SU-DHL-6 (cell line): ENCODE measurements around the gene DCTN1.

Experiments
- H2AFZ ChIP-seq: fragments of 200-600 bp; sonication (generic); 2 replicates; pipeline ENCODE4 v1.6.1; 2014; ENCODE audit warnings: low read depth, mild to moderate bottlenecking, moderate library complexity, mixed read lengths, antibody characterized with exemption, low read length; ENCODE audit not compliant: severe bottlenecking
- H3F3A ChIP-seq: fragments of 200-600 bp; shearing (Covaris generic); 2 replicates; pipeline ENCODE4 v1.6.0; 2016; ENCODE audit warnings: antibody characterized with exemption, mild to moderate bottlenecking; ENCODE audit not compliant: insufficient read depth
- H3K27ac ChIP-seq: fragments of 200-600 bp; sonication (generic); 2 replicates; pipeline ENCODE4 v1.5.1; 2016; ENCODE audit warnings: low read depth, mild to moderate bottlenecking, low read length, moderate library complexity, mixed read lengths
- H3K27me3 ChIP-seq: fragments of 200-600 bp; sonication (generic), shearing (Covaris generic); 2 replicates; pipeline ENCODE4 v1.6.0; 2014; ENCODE audit warnings: mild to moderate bottlenecking, low read length
- H3K36me3 ChIP-seq: fragments of 200-600 bp; sonication (generic); 2 replicates; pipeline ENCODE4 v1.6.1; 2014; ENCODE audit warnings: mild to moderate bottlenecking, low read length, mixed read lengths
- H3K4me2 ChIP-seq: fragments of 300-600, 200-600 bp; shearing (Covaris generic), sonication (generic); 2 replicates; pipeline ENCODE4 v1.6.0; 2014; ENCODE audit warnings: low read length, low read depth, mild to moderate bottlenecking; ENCODE audit not compliant: poor library complexity, severe bottlenecking
- H3K4me3 ChIP-seq: fragments of 200-600 bp; sonication (generic); 2 replicates; pipeline ENCODE4 v1.5.1; 2014; ENCODE audit warnings: antibody characterized with exemption, low read length, mild to moderate bottlenecking, mixed read lengths; ENCODE audit not compliant: insufficient read depth, poor library complexity, severe bottlenecking
- H3K79me2 ChIP-seq: fragments of 200-600 bp; sonication (generic); 2 replicates; pipeline ENCODE4 v1.6.1; 2014; ENCODE audit warnings: mild to moderate bottlenecking, low read length, moderate library complexity; ENCODE audit not compliant: insufficient read depth
- H3K9ac ChIP-seq: fragments of 200-600 bp; sonication (generic); 2 replicates; pipeline ENCODE4 v1.7.0; 2014; ENCODE audit warnings: mild to moderate bottlenecking, low read length
- H3K9me2 ChIP-seq: fragments of 200-600 bp; sonication (generic); replicated peaks from 2 replicates; pipeline ENCODE4 v1.6.1; 2014; ENCODE audit warnings: low read length; ENCODE audit not compliant: insufficient read depth
- H3K9me3 ChIP-seq: fragments of 200-600 bp; sonication (generic); 2 replicates; pipeline ENCODE4 v1.6.1; 2014; ENCODE audit warnings: low read length, mixed read lengths; ENCODE audit not compliant: insufficient read depth
- H4K20me1 ChIP-seq: fragments of 200-600 bp; sonication (generic); 2 replicates; pipeline ENCODE4 v1.6.1; 2014; ENCODE audit warnings: low read depth, mild to moderate bottlenecking, antibody characterized with exemption, low read length, moderate library complexity, mixed read lengths
- EZH2phosphoT487 ChIP-seq: fragments of 200-600 bp; sonication (generic), shearing (Covaris generic); conservative IDR thresholded peaks from 2 replicates; pipeline ENCODE4 v1.6.1; 2018; ENCODE audit warnings: mild to moderate bottlenecking, antibody characterized with exemption, low read length, moderate library complexity, mixed read lengths
- TF ChIP-seq, protein P1 (sequence below): fragments of 200-600 bp; sonication (generic); IDR thresholded peaks from one replicate; pipeline ENCODE4 v1.5.1; 2017; ENCODE audit warnings: antibody characterized with exemption, mild to moderate bottlenecking, low read length, moderate library complexity; ENCODE audit not compliant: insufficient read depth, poor library complexity, severe bottlenecking

DCTN1 gene

DNA sequence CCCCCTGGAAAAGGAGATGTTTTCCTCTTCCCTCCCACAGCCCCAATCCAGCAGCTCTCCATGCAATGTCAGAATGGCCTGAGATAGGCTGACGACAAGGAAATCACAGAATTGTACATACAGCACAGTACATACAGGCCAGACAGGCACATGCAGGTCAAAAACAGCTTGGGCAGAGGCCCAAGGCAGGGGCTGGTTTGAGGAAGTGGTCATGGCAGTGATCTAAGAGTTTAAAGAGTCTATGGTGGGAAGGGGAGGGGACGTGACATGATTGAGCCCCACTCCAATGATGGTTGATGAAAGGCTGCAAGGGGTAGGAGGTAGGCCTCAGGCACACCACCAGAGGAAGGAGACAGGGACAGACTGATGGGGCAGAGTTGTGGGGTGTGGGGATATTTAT is 4.3 kb downstream of the DCTN1 start:
- Histone ChIP-seq H3K9me2 (no peaks in the 10 kb centered on the region), H3K4me3 (no peak overlapping the region), H4K20me1 (no peaks in the 10 kb centered on the region), H3F3A (no peaks in the 10 kb centered on the region), H3K27me3 (no peaks in the 10 kb centered on the region), H3K9ac (no peak overlapping the region), H3K4me2 (no peak overlapping the region), H3K79me2 (peaks cover 6% of the 10 kb centered on the region; the same call in 1 of the 2 replicates), H3K9me3 (no peaks in the 10 kb centered on the region), H3K27ac (no peak overlapping the region), H3K36me3 (no peaks in the 10 kb centered on the region), H2AFZ (no peak overlapping the region)
- TF ChIP-seq, protein P1, sequence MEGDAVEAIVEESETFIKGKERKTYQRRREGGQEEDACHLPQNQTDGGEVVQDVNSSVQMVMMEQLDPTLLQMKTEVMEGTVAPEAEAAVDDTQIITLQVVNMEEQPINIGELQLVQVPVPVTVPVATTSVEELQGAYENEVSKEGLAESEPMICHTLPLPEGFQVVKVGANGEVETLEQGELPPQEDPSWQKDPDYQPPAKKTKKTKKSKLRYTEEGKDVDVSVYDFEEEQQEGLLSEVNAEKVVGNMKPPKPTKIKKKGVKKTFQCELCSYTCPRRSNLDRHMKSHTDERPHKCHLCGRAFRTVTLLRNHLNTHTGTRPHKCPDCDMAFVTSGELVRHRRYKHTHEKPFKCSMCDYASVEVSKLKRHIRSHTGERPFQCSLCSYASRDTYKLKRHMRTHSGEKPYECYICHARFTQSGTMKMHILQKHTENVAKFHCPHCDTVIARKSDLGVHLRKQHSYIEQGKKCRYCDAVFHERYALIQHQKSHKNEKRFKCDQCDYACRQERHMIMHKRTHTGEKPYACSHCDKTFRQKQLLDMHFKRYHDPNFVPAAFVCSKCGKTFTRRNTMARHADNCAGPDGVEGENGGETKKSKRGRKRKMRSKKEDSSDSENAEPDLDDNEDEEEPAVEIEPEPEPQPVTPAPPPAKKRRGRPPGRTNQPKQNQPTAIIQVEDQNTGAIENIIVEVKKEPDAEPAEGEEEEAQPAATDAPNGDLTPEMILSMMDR = no peak
- TF ChIP-seq EZH2phosphoT487 = no peak

DNA sequence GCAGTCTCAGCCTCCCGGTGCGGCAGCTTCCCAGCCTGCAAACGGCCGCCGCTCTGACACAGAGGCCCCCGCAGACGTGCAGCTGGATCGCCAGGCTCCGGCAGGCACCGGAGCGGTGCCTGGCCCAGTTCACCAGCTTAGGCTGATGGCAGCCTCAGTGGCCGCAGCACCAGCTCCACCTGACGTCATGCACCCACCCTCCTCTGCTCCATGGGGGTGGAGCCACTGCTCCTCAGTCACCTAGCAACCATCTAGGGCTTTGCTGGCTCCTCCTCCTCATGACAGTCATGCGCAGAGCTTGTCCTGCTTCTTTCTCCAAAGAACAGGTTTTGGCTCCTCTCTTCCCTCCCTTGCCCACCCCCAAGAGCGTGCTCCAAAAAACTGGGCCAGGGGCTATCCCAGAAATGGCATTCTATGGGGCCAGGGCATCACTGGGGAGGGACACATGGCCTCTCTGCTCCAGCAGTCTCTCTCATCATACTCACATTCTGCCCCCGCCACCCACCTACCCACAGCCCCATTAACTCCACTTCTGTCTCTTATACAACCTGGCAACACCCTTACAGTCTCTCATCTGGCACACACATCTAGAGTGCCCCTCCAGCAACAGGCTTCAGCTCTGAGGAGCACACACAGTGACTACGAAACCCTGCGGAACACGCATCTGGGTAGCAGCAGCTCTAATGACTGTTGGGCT is 5.5 kb downstream of the DCTN1 start:
- Histone ChIP-seq H3K9me3 (no peaks in the 10 kb centered on the region), H2AFZ (no peak overlapping the region), H3K4me3 (no peak overlapping the region), H3K27ac (no peak overlapping the region), H3K9ac (no peak overlapping the region), H3F3A (no peaks in the 10 kb centered on the region), H3K4me2 (no peak overlapping the region), H3K9me2 (no peaks in the 10 kb centered on the region), H3K36me3 (no peaks in the 10 kb centered on the region), H3K79me2 (peaks cover 6% of the 10 kb centered on the region; the same call in 1 of the 2 replicates), H3K27me3 (no peaks in the 10 kb centered on the region), H4K20me1 (no peaks in the 10 kb centered on the region)
- TF ChIP-seq EZH2phosphoT487 = no peak
- TF ChIP-seq, protein P1 = no peak

DNA sequence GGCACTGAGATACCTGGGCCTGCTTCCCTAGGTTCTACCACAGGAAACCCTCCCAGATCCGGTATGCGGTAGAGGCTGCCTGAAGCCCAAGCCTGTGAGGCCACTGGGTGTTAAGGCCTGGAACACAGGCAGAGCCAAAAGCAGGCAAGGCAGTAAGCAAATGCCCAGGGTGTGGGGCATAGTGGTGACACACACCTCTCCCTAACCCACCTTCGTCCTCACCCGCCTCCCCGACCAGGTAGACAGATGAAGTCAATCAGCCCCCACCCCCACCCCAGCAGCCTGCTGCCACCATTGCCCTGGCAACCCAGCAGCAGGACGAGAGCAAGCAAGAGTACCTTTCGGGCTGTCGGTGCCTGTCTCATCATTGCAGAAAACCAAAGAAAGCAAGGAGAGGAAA is 6.1 kb downstream of the DCTN1 start:
- no peaks in the 10 kb centered on the region for H3F3A ChIP-seq
- no peaks in the 10 kb centered on the region for H3K9me2 ChIP-seq
- H3K79me2 ChIP-seq = peaks cover under 1% of the 10 kb centered on the region; the same call in 1 of the 2 replicates
- no peak overlapping the region for H2AFZ ChIP-seq
- no peaks in the 10 kb centered on the region for H3K36me3 ChIP-seq
- TF ChIP-seq, protein P1 = no peak
- no peak for TF ChIP-seq EZH2phosphoT487
- H3K9ac ChIP-seq = no peak overlapping the region
- H3K27me3 ChIP-seq = no peaks in the 10 kb centered on the region
- no peak overlapping the region for H3K4me2 ChIP-seq
- no peaks in the 10 kb centered on the region for H4K20me1 ChIP-seq
- no peak overlapping the region for H3K27ac ChIP-seq
- no peaks in the 10 kb centered on the region for H3K9me3 ChIP-seq
- H3K4me3 ChIP-seq = no peak overlapping the region
